Tibial nerve (tissue), 4 donors: ENCODE results near the gene HOXA2. TPM values are rescaled to one million over a fixed set of nuclear protein-coding genes. Genes with fewer than 3 reads are reported as not detected.

ENCODE experiments used
- DNase-seq, 2 donors: peaks; one replicate each; pipeline ENCODE4 v3.0.0-alpha.2; 2019; ENCODE audit warnings: low spot score in 2 of 2
- H3K27ac ChIP-seq, 4 donors: fragments of 200-600 bp; sonication (generic) in 3 of 4; one replicate each; pipeline ENCODE4 v1.5.1; 2017 to 2019; ENCODE audit warnings: mild to moderate bottlenecking in 1 of 4
- H3K27me3 ChIP-seq, 2 donors: fragments of 200-600 bp; sonication (generic) in 1 of 2; one replicate each; pipeline versions ENCODE4 v1.5.1 to v1.6.0; 2017 to 2019
- H3K36me3 ChIP-seq, 3 donors: fragments of 200-600 bp; sonication (generic); one replicate each; pipeline ENCODE4 v1.5.1; 2018 to 2019
- H3K4me1 ChIP-seq, 4 donors: fragments of 200-600 bp; sonication (generic) in 3 of 4; one replicate each; pipeline ENCODE4 v1.5.1; 2017 to 2019
- H3K4me3 ChIP-seq, 4 donors: fragments of 200-600 bp; sonication (generic) in 3 of 4; one replicate each; pipeline ENCODE4 v1.5.1; 2017 to 2019; ENCODE audit warnings: mild to moderate bottlenecking in 1 of 4, moderate library complexity in 1 of 4
- H3K9me3 ChIP-seq, 4 donors: fragments of 200-600 bp; sonication (generic) in 3 of 4; one replicate each; pipeline ENCODE4 v1.5.1; 2017 to 2019
- CTCF ChIP-seq, 5 experiments: fragments of 200-600 bp in 3 of 5; fragments of 450-650 bp in 2 of 5; sonication (generic) in 3 of 5; IDR thresholded peaks; one replicate each; pipeline ENCODE4 v1.5.1; 2016 to 2019; ENCODE audit warnings: antibody characterized with exemption in 5 of 5, mild to moderate bottlenecking in 3 of 5, moderate library complexity in 2 of 5
- EP300 ChIP-seq, 2 donors: sonication (generic); formaldehyde crosslinking; IDR thresholded peaks; one replicate each; pipeline ENCODE4 v1.6.1; 2017; ENCODE audit warnings: antibody characterized with exemption in 2 of 2, mild to moderate bottlenecking in 1 of 2
- POLR2A ChIP-seq, 2 donors: fragments of 450-650 bp; IDR thresholded peaks; one replicate each; pipeline ENCODE4 v1.6.1; 2017; ENCODE audit warnings: antibody characterized with exemption in 2 of 2, mild to moderate bottlenecking in 2 of 2, moderate library complexity in 2 of 2
- WGBS, 2 donors: methylation state at CpG; one replicate each; pipeline ENCODE4 v1.1.5; 2018; 5-methylcytosine and 5-hydroxymethylcytosine counted together
- total RNA-seq, 4 donors: library from RNA; depleted of rRNA; stranded (reverse); fragments of >200 nt; gene quantifications; one replicate each; pipeline ENCODE4 v1.1.0, GENCODE V29; 2016

HOXA2 gene
- total RNA-seq, 4 donors from 2014 or later, result 2.5 to 5.9 (median 5.2) TPM

GRCh38 chr7:27122077-27122910, 19.8 kb upstream of the HOXA2 start:
- Histone ChIP-seq H3K27ac (peak overlapping the region in 1 of 4 donors; percentile 59), H3K27me3 (peaks cover 0 to 32% of the 10 kb centered on the region in 2 donors), H3K4me1 (peaks cover 0 to 56% (median 1%) of the 10 kb centered on the region in 4 donors), H3K9me3 (no peaks in the 10 kb centered on the region), H3K36me3 (peaks cover 0 to 25% (median 0%) of the 10 kb centered on the region in 3 donors), H3K4me3 (no peak overlapping the region)
- no peak for TF ChIP-seq CTCF (IDR thresholded peaks at IDR 0.05)
- TF ChIP-seq POLR2A (IDR thresholded peaks at IDR 0.05), result no peak
- no peak for TF ChIP-seq EP300 (IDR thresholded peaks at IDR 0.05)
- no peak for DNase-seq
- 61 to 62% methylated on average over 42 of the region's 42 CpGs for WGBS, 2 donors

- Histone ChIP-seq H3K4me1 (peaks cover 0 to 60% (median 1%) of the 10 kb centered on the region in 4 donors), H3K27ac (peak overlapping the region in 1 of 4 donors; percentile 59), H3K36me3 (peaks cover 0 to 25% (median 0%) of the 10 kb centered on the region in 3 donors), H3K27me3 (peaks cover 0 to 29% of the 10 kb centered on the region in 2 donors), H3K9me3 (no peaks in the 10 kb centered on the region), H3K4me3 (no peak overlapping the region)
- TF ChIP-seq EP300 (IDR thresholded peaks at IDR 0.05) (no peak), CTCF (IDR thresholded peaks at IDR 0.05) (no peak), POLR2A (IDR thresholded peaks at IDR 0.05) (no peak)
- WGBS, 2 donors, result 70 to 82% methylated on average over 7 of the region's 7 CpGs
- no peak for DNase-seq
Observed at GRCh38 chr7:27121684-27122076, 19.2 kb upstream of the HOXA2 start.

- H3K4me3 ChIP-seq, result no peak overlapping the region
- TF ChIP-seq CTCF (IDR thresholded peaks at IDR 0.05), result no peak
- no peak for TF ChIP-seq POLR2A (IDR thresholded peaks at IDR 0.05)
- TF ChIP-seq EP300 (IDR thresholded peaks at IDR 0.05), result no peak
- no peak for DNase-seq
- peaks cover 0 to 23% (median 0%) of the 10 kb centered on the region in 3 donors for H3K36me3 ChIP-seq
- peaks cover 0 to 50% (median 1%) of the 10 kb centered on the region in 4 donors for H3K4me1 ChIP-seq
- H3K27me3 ChIP-seq, result peaks cover 0 to 38% of the 10 kb centered on the region in 2 donors
- WGBS, 2 donors, result 63 to 68% methylated on average over 1 of the region's 1 CpG
- H3K9me3 ChIP-seq, result no peaks in the 10 kb centered on the region
- no peak overlapping the region for H3K27ac ChIP-seq
Observed at GRCh38 chr7:27119412-27119911, 17.0 kb upstream of the HOXA2 start.

- no peaks in the 10 kb centered on the region for H3K9me3 ChIP-seq
- 47 to 52% methylated on average over 3 of the region's 3 CpGs for WGBS, 2 donors
- peak overlapping the region in 1 of 4 donors; percentile 29 for H3K27ac ChIP-seq
- H3K36me3 ChIP-seq, result peaks cover 0 to 16% (median 0%) of the 10 kb centered on the region in 3 donors
- peaks cover 0 to 40% of the 10 kb centered on the region in 2 donors for H3K27me3 ChIP-seq
- H3K4me1 ChIP-seq, result peaks cover 0 to 52% (median 1%) of the 10 kb centered on the region in 4 donors
- no peak for DNase-seq
- TF ChIP-seq EP300 (IDR thresholded peaks at IDR 0.05), result no peak
- no peak for TF ChIP-seq CTCF (IDR thresholded peaks at IDR 0.05)
- TF ChIP-seq POLR2A (IDR thresholded peaks at IDR 0.05), result no peak
- no peak overlapping the region for H3K4me3 ChIP-seq
Observed at GRCh38 chr7:27118580-27118979, 16.1 kb upstream of the HOXA2 start.
